Endothelial cell (in vitro differentiated cells): ENCODE measurements around the gene MUS81. TPM values are rescaled to one million over a fixed set of nuclear protein-coding genes. Genes with fewer than 3 reads are reported as not detected.

Source experiments
- DNase-seq: peaks from one replicate; pipeline ENCODE4 v3.0.0; 2021; ENCODE audit warnings: low spot score
- H3K27ac Mint-ChIP-seq: one replicate; pipeline ENCODE4 v1.8.0; 2021; ENCODE audit warnings: mixed read lengths, inconsistent platforms; ENCODE audit not compliant: unreplicated experiment
- H3K27me3 Mint-ChIP-seq: one replicate; pipeline ENCODE4 v1.8.0; 2021; ENCODE audit warnings: mild to moderate bottlenecking, moderate library complexity, mixed read lengths, inconsistent platforms; ENCODE audit not compliant: unreplicated experiment
- H3K36me3 Mint-ChIP-seq: one replicate; pipeline ENCODE4 v1.8.0; 2021; ENCODE audit warnings: mild to moderate bottlenecking, low read depth, mixed read lengths, inconsistent platforms; ENCODE audit not compliant: unreplicated experiment
- H3K4me1 Mint-ChIP-seq: one replicate; pipeline ENCODE4 v1.8.0; 2021; ENCODE audit warnings: mild to moderate bottlenecking, mixed read lengths, inconsistent platforms; ENCODE audit not compliant: unreplicated experiment
- H3K4me3 Mint-ChIP-seq: one replicate; pipeline ENCODE4 v1.8.0; 2021; ENCODE audit warnings: mild to moderate bottlenecking, mixed read lengths, inconsistent platforms; ENCODE audit not compliant: unreplicated experiment
- H3K9me3 Mint-ChIP-seq: one replicate; pipeline ENCODE4 v1.8.0; 2021; ENCODE audit warnings: mixed read lengths, inconsistent platforms; ENCODE audit not compliant: unreplicated experiment
- total RNA-seq: library from RNA; stranded (reverse); fragmentation: NEBNext Ultra II Directional; extraction: Animal tissue kit (Norgen Biotek cat#: 25700); gene quantifications from one replicate; pipeline ENCODE4 v1.2.1, GENCODE V29; 2021; ENCODE audit not compliant: unreplicated experiment
- TF ChIP-seq, protein P1 (sequence below): fragments of 200-600 bp; sonication (generic); IDR thresholded peaks from one replicate; pipeline ENCODE4 v1.5.0; 2021; ENCODE audit warnings: antibody characterized with exemption; ENCODE audit not compliant: unreplicated experiment

Gene MUS81
- total RNA-seq, 1 donor from 2014 or later: 73.8 TPM

DNA sequence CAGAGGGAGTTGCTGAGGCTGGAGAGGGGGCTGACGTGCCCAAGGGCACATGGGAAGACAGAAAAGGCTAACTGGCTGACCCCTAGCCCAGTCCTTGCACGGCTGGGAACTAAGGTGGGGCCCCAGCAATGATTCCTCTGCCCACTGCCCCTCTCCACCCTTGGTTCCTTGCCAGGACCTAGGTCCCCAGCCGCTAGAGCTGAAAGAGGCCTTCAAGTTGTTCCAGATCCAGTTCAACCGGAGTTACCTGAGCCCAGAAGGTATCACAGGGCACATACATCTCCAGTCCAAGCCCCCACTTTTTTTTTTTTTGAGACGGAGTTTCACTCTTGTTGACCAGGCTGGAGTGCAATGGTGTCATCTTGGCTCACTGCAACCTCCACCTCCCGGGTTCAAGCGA is 19.8 kb downstream of the MUS81 start:
- Mint-ChIP-seq H3K27ac (no peak overlapping the region), H3K27me3 (peaks cover 12% of the 10 kb centered on the region), H3K36me3 (peaks cover 7% of the 10 kb centered on the region), H3K9me3 (no peaks in the 10 kb centered on the region), H3K4me3 (no peak overlapping the region), H3K4me1 (no peaks in the 10 kb centered on the region)
- no peak for DNase-seq
- TF ChIP-seq, protein P1, sequence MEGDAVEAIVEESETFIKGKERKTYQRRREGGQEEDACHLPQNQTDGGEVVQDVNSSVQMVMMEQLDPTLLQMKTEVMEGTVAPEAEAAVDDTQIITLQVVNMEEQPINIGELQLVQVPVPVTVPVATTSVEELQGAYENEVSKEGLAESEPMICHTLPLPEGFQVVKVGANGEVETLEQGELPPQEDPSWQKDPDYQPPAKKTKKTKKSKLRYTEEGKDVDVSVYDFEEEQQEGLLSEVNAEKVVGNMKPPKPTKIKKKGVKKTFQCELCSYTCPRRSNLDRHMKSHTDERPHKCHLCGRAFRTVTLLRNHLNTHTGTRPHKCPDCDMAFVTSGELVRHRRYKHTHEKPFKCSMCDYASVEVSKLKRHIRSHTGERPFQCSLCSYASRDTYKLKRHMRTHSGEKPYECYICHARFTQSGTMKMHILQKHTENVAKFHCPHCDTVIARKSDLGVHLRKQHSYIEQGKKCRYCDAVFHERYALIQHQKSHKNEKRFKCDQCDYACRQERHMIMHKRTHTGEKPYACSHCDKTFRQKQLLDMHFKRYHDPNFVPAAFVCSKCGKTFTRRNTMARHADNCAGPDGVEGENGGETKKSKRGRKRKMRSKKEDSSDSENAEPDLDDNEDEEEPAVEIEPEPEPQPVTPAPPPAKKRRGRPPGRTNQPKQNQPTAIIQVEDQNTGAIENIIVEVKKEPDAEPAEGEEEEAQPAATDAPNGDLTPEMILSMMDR: no peak

DNA sequence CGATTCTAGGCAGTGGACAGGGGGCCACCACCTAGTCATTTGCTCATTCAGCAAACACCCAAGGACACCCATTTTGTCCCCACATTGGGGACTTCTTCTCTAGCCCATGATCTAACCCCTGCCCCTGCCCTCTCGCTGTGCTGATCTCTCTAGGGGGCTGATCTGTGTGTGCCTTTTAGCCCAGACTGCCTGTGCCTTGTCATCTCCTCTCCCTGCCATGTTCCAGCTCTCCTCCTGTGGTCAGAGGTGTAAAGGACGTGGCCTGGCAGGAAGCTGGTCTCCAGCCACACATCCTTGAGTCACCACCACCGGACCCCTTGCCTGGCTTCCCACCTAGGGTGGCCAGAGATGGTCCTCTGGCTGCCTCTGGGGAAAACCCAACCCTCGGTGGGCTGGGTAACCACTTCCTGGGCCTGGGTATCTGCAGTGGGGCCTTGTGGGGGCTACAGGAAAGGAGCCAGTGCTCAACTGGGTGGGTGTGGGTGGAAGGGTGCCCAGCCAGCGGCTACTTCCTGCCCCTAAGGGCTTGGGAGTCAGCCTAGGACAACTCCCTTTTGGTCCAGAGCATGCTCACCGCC is 20.7 kb downstream of the MUS81 start:
- Mint-ChIP-seq H3K4me3 (no peak overlapping the region), H3K27ac (no peak overlapping the region), H3K4me1 (no peaks in the 10 kb centered on the region), H3K9me3 (no peaks in the 10 kb centered on the region), H3K27me3 (peaks cover 12% of the 10 kb centered on the region), H3K36me3 (peaks cover 9% of the 10 kb centered on the region)
- TF ChIP-seq, protein P1: no peak
- DNase-seq: no peak

DNA sequence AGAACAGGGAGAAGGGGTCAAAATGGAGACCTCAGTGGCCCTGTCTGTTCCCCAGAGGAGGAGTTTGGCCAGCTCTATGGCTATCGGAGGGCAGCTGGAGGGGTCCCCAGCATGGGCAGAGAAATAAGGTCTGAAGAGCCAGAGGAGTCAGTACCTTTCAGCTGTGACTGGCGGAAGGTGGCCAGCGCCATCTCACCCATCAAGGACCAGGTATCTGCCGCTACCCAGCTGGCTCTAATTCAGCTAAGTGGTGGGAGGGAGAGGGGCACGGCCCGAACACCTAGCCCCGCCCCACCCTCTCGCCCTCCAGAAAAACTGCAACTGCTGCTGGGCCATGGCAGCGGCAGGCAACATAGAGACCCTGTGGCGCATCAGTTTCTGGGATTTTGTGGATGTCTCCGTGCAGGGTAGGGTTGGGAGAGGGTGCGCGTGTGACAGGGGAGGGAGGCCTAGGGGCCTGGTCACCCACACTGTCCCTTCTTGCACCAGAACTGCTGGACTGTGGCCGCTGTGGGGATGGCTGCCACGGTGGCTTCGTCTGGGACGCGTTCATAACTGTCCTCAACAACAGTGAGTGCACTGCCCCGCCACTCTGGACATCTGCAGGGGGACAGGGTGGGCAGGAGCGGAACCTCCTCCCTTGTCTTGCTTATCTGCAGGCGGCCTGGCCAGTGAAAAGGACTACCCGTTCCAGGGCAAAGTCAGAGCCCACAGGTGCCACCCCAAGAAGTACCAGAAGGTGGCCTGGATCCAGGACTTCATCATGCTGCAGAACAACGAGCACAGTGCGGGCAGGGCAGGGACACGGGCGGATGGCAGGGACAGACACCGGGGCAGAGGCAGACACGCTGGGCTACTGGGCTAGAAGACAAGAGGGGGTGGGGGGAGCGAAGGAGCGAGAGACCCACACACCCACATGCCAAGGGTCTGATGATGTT is 22.2 kb downstream of the MUS81 start:
- H3K4me1 Mint-ChIP-seq: peaks cover 8% of the 10 kb centered on the region
- H3K4me3 Mint-ChIP-seq: no peak overlapping the region
- H3K27ac Mint-ChIP-seq: peak overlapping the region; percentile 61
- TF ChIP-seq, protein P1: no peak
- no peak for DNase-seq
- H3K27me3 Mint-ChIP-seq: peaks cover 11% of the 10 kb centered on the region
- H3K36me3 Mint-ChIP-seq: peaks cover 16% of the 10 kb centered on the region
- no peaks in the 10 kb centered on the region for H3K9me3 Mint-ChIP-seq

DNA sequence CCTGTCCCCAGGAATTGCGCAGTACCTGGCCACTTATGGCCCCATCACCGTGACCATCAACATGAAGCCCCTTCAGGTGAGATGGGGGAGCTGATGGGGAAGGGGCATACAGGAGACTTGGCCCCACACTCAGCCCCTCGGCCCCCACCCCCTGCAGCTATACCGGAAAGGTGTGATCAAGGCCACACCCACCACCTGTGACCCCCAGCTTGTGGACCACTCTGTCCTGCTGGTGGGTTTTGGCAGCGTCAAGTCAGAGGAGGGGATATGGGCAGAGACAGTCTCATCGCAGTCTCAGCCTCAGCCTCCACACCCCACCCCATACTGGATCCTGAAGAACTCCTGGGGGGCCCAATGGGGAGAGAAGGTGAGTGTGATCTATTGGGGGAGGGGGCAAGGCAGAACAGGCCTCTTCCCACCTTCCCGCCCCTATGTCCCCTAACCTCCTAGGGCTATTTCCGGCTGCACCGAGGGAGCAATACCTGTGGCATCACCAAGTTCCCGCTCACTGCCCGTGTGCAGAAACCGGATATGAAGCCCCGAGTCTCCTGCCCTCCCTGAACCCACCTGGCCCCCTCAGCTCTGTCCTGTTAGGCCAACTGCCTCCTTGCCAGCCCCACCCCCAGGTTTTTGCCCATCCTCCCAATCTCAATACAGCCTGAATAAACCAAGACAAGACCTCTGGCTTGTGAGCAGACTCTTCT is 23.0 kb downstream of the MUS81 start:
- peak overlapping the region; percentile 13 for H3K27ac Mint-ChIP-seq
- H3K9me3 Mint-ChIP-seq: no peaks in the 10 kb centered on the region
- peaks cover 8% of the 10 kb centered on the region for H3K27me3 Mint-ChIP-seq
- H3K36me3 Mint-ChIP-seq: peaks cover 16% of the 10 kb centered on the region
- H3K4me1 Mint-ChIP-seq: peaks cover 10% of the 10 kb centered on the region
- DNase-seq: no peak
- no peak overlapping the region for H3K4me3 Mint-ChIP-seq
- TF ChIP-seq, protein P1: no peak
